GM23338 (cell line): Measurements from ENCODE around the gene PHAF1.

Experiments
- CTCF ChIP-seq, 2 experiments: fragments of 200-600 bp in 1 of 2; sonication (generic) in 1 of 2; conservative IDR thresholded peaks; 2 replicates each; pipeline versions ENCODE4 v1.5.1 to v1.6.1; 2016 to 2017; ENCODE audit warnings: antibody characterized with exemption in 2 of 2, low read depth in 2 of 2, mild to moderate bottlenecking in 2 of 2, moderate library complexity in 1 of 2
- EZH2 ChIP-seq: fragments of 200-600 bp; sonication (generic); IDR thresholded peaks from one replicate; pipeline ENCODE4 v1.8.0; 2017; ENCODE audit warnings: antibody characterized with exemption, mild to moderate bottlenecking, low read depth; ENCODE audit not compliant: unreplicated experiment
- REST ChIP-seq: IDR thresholded peaks from one replicate; pipeline ENCODE4 v1.6.1; 2018; ENCODE audit warnings: antibody characterized with exemption; ENCODE audit not compliant: unreplicated experiment

GRCh38 chr16:67192781-67193361 lies 83.1 kb downstream of the PHAF1 start:
- no peak for TF ChIP-seq CTCF (conservative IDR thresholded peaks at IDR 0.05; ENCODE audit: low read depth in 2 of 2)
- no peak for TF ChIP-seq EZH2
- no peak for TF ChIP-seq REST
